GM21825 (cell line): ENCODE data around the gene DLL4.
A peak's percentile ranks its signal among the peaks of the same experiment; 100 is the strongest.

ENCODE experiments used
- ATAC-seq: cut with Tn5 transposase; IDR thresholded peaks from one replicate; pipeline ENCODE4 v1.9.1; 2021; ENCODE audit warnings: mild to moderate bottlenecking, moderate library complexity; ENCODE audit not compliant: unreplicated experiment

The DLL4 gene

GRCh38 chr15:40928821-40929659 is at the start of gene DLL4:
Gene DLL4 (plus strand): TSS chr15:40929340. CDS start chr15:40929669, 329 bp downstream.
- no peak for ATAC-seq

GRCh38 chr15:40879609-40880008 is 49.5 kb upstream of the DLL4 start:
- ATAC-seq = no peak

- ATAC-seq = no peak
Measured at GRCh38 chr15:40881351-40881750, 47.8 kb upstream of the DLL4 start.

GRCh38 chr15:40886586-40886985 is 42.6 kb upstream of the DLL4 start:
- no peak for ATAC-seq

- no peak for ATAC-seq
Measured at GRCh38 chr15:40889112-40889511, 40.0 kb upstream of the DLL4 start.

GRCh38 chr15:40891138-40891537 is 38.0 kb upstream of the DLL4 start:
- no peak for ATAC-seq

GRCh38 chr15:40891810-40892446 is 37.2 kb upstream of the DLL4 start:
- ATAC-seq = no peak

- no peak for ATAC-seq
Measured at GRCh38 chr15:40892447-40893012, 36.6 kb upstream of the DLL4 start.

GRCh38 chr15:40893019-40893670 is 36.0 kb upstream of the DLL4 start:
- no peak for ATAC-seq

GRCh38 chr15:40893733-40894680 is 35.1 kb upstream of the DLL4 start, which contains the start of gene VPS18:
Gene VPS18 (plus strand): TSS chr15:40894450. CDS start chr15:40894769, 319 bp downstream.
- peak; percentile 81 for ATAC-seq

- ATAC-seq = no peak
Measured at GRCh38 chr15:40894681-40895448, 34.3 kb upstream of the DLL4 start.

- ATAC-seq = no peak
Measured at GRCh38 chr15:40899536-40900207, 29.5 kb upstream of the DLL4 start.

GRCh38 chr15:40900256-40901052 is 28.7 kb upstream of the DLL4 start:
- no peak for ATAC-seq

GRCh38 chr15:40901053-40901443 is 28.1 kb upstream of the DLL4 start:
- no peak for ATAC-seq

GRCh38 chr15:40902605-40903561 is 26.3 kb upstream of the DLL4 start:
- ATAC-seq = no peak

GRCh38 chr15:40904552-40905201 is 24.5 kb upstream of the DLL4 start:
- ATAC-seq = no peak
